HUES48 (cell line): ENCODE results near the gene CHD1.
"Not testable (repeated sequence)": the region's sequence is repeated elsewhere in the genome, so short reads cannot be mapped to it uniquely, and the experiment has no call there.

Experiments used
- H3K27ac ChIP-seq: one replicate; pipeline ENCODE4 v1.7.0; 2013; ENCODE audit warnings: low read depth, low read length, inconsistent platforms
- H3K27me3 ChIP-seq: 2 replicates; pipeline ENCODE4 v1.6.1; 2013; ENCODE audit warnings: mild to moderate bottlenecking, low read length; ENCODE audit not compliant: control insufficient read depth, insufficient read depth
- H3K36me3 ChIP-seq: 2 replicates; pipeline ENCODE4 v1.6.1; 2013; ENCODE audit warnings: low read length; ENCODE audit not compliant: control insufficient read depth, insufficient read depth
- H3K4me1 ChIP-seq: 2 replicates; pipeline ENCODE4 v1.6.1; 2013; ENCODE audit warnings: mild to moderate bottlenecking, low read length; ENCODE audit not compliant: control insufficient read depth, insufficient read depth
- H3K4me3 ChIP-seq: 2 replicates; pipeline ENCODE4 v1.5.1; 2013; ENCODE audit warnings: mild to moderate bottlenecking, low read depth, low read length
- H3K9ac ChIP-seq: 2 replicates; pipeline ENCODE4 v1.6.1; 2013; ENCODE audit warnings: mild to moderate bottlenecking, low read depth, low read length, moderate library complexity
- H3K9me3 ChIP-seq: 2 replicates; pipeline ENCODE4 v1.6.1; 2013; ENCODE audit warnings: low read length; ENCODE audit not compliant: control insufficient read depth, insufficient read depth

The CHD1 gene

DNA sequence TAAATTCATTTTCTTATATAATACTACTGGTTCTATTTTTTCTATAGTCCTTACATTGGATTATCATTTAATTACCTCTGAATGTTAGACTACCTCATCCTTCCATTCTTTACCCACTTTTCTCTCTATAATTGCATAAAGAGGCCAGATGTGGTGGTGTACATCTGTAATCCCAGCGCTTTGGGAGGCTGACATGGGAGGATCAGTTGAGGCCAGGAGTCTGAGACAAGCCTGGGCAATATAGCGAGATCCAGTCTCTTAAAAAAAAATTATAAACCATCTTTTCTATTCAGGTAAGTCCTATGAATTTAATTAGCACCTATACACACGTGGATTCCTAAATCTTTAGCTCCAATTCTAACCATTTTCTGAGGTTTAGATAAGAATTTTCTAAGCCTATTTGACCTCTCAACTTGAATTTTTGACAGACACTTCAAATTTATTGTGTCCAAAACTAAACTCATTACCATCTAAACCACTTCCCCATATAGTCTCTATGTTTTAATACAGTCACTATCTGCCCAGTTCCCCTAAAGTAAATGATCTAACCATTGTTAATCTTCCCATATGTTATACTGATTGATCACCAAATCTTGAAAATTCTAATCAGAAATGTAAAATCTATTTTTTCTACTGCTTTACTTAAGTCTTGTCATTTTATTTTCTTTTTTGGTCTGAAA, 33.0 kb upstream of the CHD1 start:
- H3K36me3 ChIP-seq, result no peaks in the 10 kb centered on the region
- peak overlapping the region; percentile 75 for H3K27ac ChIP-seq
- no peak overlapping the region for H3K4me3 ChIP-seq
- peaks cover 5% of the 10 kb centered on the region; the same call in 1 of the 2 replicates for H3K9me3 ChIP-seq
- peaks cover 4% of the 10 kb centered on the region; the same call in 1 of the 2 replicates for H3K27me3 ChIP-seq
- no peak overlapping the region for H3K9ac ChIP-seq
- H3K4me1 ChIP-seq, result peaks cover 17% of the 10 kb centered on the region

- H3K36me3 ChIP-seq, result no peaks in the 10 kb centered on the region
- no peak overlapping the region for H3K4me3 ChIP-seq
- H3K9ac ChIP-seq, result no peak overlapping the region
- 0 out of 2 replicates have a peak, but pooled peaks cover 3% of the 10 kb centered on the region for H3K27me3 ChIP-seq
- H3K9me3 ChIP-seq, result no peaks in the 10 kb centered on the region
- peaks cover 2% of the 10 kb centered on the region for H3K4me1 ChIP-seq
- no peak overlapping the region for H3K27ac ChIP-seq
Observed at GRCh38 chr5:98957307-98957706, 28.5 kb upstream of the CHD1 start.

GRCh38 chr5:98955888-98956287, 27.1 kb upstream of the CHD1 start:
- not testable (repeated sequence) for H3K27ac ChIP-seq, H3K4me3 ChIP-seq

GRCh38 chr5:98955471-98955870, 26.7 kb upstream of the CHD1 start:
- H3K4me1 ChIP-seq, H3K4me3 ChIP-seq, H3K27me3 ChIP-seq, H3K27ac ChIP-seq, H3K9ac ChIP-seq, H3K36me3 ChIP-seq, H3K9me3 ChIP-seq: not testable (repeated sequence)

More at GRCh38 chr5:98955888-98956287, 27.1 kb upstream of the CHD1 start:
- not testable (repeated sequence) for H3K36me3 ChIP-seq, H3K27me3 ChIP-seq, H3K9me3 ChIP-seq, H3K9ac ChIP-seq, H3K4me1 ChIP-seq

GRCh38 chr5:98954392-98955028, 25.7 kb upstream of the CHD1 start:
- H3K9ac ChIP-seq, result no peak overlapping the region

DNA sequence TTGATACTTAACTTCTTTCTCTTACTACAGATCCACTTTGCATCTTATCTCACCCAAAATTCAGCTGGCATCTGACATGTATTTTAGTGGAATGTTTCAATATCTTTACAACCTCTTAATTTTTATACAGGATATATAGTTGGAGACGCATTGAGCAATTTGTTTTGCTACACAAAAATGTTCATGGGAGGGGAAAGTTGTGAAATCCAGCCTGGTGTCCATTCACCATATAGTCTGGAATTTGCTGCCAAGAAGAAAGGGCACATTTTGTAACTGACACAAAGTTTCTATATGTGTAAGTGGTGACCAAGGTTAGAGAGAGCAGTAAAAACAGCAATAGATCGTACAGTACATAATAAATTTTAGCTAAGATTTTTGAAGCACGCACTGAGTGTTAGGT, 14.0 kb upstream of the CHD1 start:
- Histone ChIP-seq H3K36me3 (no peaks in the 10 kb centered on the region), H3K4me1 (peaks cover 20% of the 10 kb centered on the region), H3K9me3 (no peaks in the 10 kb centered on the region), H3K4me3 (no peak overlapping the region), H3K9ac (no peak overlapping the region), H3K27me3 (no peaks in the 10 kb centered on the region), H3K27ac (no peak overlapping the region)

More at GRCh38 chr5:98954392-98955028, 25.7 kb upstream of the CHD1 start:
- Histone ChIP-seq H3K36me3 (no peaks in the 10 kb centered on the region), H3K4me3 (no peak overlapping the region), H3K9me3 (no peaks in the 10 kb centered on the region), H3K27me3 (no peaks in the 10 kb centered on the region), H3K27ac (no peak overlapping the region), H3K4me1 (no peaks in the 10 kb centered on the region)

DNA sequence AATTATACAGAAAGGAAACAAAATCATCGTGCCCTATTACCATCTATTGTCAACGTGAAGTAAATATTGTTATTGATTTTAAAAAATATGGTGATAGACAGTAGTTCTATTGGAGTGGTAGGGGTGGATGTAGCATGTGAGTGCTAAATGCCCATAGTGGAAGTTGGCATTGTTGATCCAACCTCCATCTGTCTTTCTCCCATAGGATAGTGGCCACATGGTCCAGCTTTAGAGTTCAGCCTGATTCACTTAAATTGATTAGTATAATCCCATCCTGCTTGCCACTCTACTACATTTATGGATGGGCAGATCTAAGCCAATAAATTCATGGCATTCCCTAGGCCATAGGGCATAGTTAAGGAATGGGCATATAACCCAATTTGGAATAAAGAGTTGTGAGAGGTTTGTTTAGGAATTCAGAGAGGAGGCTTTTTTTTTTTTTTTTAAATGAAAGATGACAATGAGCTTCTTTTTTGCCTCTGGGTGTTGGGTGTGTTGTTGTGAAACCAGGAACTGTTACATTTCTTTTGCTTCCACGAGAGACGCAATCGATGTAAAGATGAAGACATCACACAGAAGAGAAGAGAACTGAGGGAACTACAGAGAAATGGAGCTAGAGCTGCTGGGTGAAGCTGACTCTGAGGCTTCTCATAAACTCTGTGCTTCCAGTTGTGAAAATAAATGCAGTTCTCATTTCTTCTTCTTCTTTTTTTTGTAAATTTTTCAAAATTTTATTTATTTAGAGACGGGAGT, 12.5 kb upstream of the CHD1 start:
- no peak overlapping the region for H3K9ac ChIP-seq
- H3K36me3 ChIP-seq, result no peaks in the 10 kb centered on the region
- H3K4me3 ChIP-seq, result no peak overlapping the region
- H3K4me1 ChIP-seq, result peaks cover 32% of the 10 kb centered on the region
- H3K9me3 ChIP-seq, result no peaks in the 10 kb centered on the region
- H3K27ac ChIP-seq, result no peak overlapping the region
- no peaks in the 10 kb centered on the region for H3K27me3 ChIP-seq

GRCh38 chr5:98940581-98940980, 11.8 kb upstream of the CHD1 start:
- H3K9me3 ChIP-seq, result no peaks in the 10 kb centered on the region
- H3K4me1 ChIP-seq, result peaks cover 32% of the 10 kb centered on the region
- no peaks in the 10 kb centered on the region for H3K36me3 ChIP-seq
- H3K9ac ChIP-seq, result no peak overlapping the region
- H3K4me3 ChIP-seq, result no peak overlapping the region
- no peaks in the 10 kb centered on the region for H3K27me3 ChIP-seq
- H3K27ac ChIP-seq, result no peak overlapping the region

DNA sequence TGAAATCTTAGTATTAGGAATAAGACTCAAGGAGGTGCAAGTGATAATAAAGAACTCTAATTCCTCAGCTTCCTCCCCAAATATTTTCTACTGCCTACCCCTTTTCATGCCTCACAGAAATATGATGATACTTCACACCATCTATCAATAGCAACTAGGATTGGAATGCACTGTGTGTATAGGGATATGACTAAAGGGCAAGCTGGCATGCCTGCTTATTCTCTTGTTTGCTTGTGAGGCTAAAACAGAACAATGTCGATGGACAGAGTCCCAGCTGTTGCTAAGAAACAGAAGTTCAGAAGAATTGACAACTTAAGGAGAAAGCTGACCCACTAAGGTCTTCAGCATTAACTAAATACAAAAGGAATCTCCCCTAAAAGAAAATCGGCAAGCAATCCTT, 9.7 kb upstream of the CHD1 start:
- Histone ChIP-seq H3K4me1 (peaks cover 32% of the 10 kb centered on the region), H3K36me3 (no peaks in the 10 kb centered on the region), H3K27ac (no peak overlapping the region), H3K27me3 (no peaks in the 10 kb centered on the region), H3K4me3 (peak overlapping the region; percentile 7; the same call in 1 of the 2 replicates), H3K9ac (no peak overlapping the region), H3K9me3 (no peaks in the 10 kb centered on the region)

DNA sequence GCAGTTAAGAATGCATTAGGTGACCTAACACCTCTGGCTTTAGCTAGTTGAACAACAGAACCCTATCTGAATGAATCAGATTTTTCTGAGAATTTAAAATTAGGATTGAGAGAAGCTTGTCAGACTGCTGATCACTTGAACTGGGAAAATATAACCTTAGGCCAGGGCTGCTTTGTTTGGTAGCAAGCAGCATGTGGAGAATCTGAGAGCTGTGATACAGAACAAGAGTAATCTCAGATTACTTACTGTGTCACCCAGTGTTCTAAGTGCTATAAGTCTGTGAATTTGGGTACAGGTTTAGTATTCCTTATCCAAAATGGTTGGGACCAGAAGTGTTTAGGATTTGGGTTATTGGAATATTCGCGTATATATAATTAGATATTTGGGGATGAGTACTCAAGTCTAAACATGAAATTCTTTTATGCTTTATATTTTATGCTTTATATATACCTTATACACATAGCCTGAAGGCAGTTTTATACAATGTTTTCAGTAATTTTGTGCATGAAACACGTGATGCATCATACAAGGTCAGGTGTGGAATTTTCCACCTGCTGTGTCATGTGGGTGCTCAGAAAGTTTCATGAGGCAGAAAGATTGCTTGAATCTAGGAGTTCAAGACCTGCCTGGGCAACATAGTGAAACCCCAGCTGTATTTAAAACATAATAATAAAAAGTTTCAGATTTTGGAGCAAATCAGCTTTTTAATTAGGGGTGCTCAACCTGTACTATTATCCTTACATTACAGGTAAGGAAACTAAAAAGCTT, 8.3 kb upstream of the CHD1 start:
- Histone ChIP-seq H3K9ac (no peak overlapping the region), H3K9me3 (no peaks in the 10 kb centered on the region), H3K4me1 (peaks cover 32% of the 10 kb centered on the region), H3K4me3 (no peak overlapping the region), H3K27me3 (no peaks in the 10 kb centered on the region), H3K36me3 (no peaks in the 10 kb centered on the region), H3K27ac (no peak overlapping the region)
